T follicular helper cell (primary cell): ENCODE results near the gene C11orf21.
"Not testable (repeated sequence)": the region's sequence is repeated elsewhere in the genome, so short reads cannot be mapped to it uniquely, and the experiment has no call there.

Source experiments
- DNase-seq: peaks from one replicate; pipeline ENCODE4 v3.0.0-alpha.2; 2020; ENCODE audit warnings: low read depth
- total RNA-seq, 2 experiments: gene quantifications; one replicate each; lab custom pipeline; 2026; lab: John Stamatoyannopoulos, UW

C11orf21 gene
- total RNA-seq: 3.0 to 37.1 reads per million in 2 experiments

GRCh38 chr11:2301631-2302305 is at the start of gene C11orf21, which contains the start of gene TSPAN32:
Gene C11orf21, minus strand, starts transcription at chr11:2301918. Its CDS starts 110 bp downstream, at chr11:2301808.
Gene TSPAN32, plus strand, starts transcription at chr11:2302013. Its CDS starts 137 bp downstream, at chr11:2302150.
- DNase-seq: peak; percentile 20

DNA sequence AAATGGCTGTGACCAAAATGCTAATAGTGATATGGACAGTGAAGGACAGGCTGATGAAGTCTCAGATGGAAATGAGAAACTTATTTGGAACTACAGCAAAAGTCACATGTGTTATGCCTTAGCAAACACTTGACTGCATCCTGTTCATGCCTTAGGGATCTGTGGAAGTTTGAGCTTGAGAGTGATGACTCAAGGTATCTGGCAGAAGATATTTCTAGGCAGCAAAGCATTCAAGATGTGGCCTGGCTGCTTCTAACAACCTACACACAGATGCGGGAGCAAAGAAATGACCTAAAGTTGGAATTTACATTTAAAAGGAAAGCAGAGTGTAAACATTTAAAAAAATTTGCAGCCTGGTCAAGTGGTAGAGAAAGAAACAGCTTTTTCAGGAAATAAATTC is 47.3 kb upstream of the C11orf21 start:
- DNase-seq: no peak

- no peak for DNase-seq
These were observed 45.7 kb upstream of the C11orf21 start for GRCh38 chr11:2347308-2347830.

GRCh38 chr11:2346586-2347307 is 45.0 kb upstream of the C11orf21 start:
- DNase-seq: no peak

DNA sequence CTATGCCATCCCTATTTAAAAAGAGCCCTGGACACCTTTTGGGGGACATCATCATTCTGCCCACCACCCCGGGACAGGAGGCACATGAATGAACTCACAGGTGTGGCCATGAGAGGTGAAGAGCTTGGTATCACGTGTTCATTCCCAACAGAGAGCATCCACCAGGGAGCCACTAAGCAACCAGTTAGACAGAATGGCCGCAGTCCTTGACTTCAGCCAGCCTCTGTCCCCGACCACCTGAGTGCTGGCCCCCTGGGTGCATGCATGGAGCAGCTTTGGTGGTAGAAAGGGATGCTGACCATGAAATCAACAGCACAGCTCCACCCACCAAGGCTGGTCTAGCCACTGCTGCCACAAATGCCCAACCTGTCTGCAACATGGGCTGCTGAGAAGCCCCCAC is 44.3 kb upstream of the C11orf21 start:
- no peak for DNase-seq

DNA sequence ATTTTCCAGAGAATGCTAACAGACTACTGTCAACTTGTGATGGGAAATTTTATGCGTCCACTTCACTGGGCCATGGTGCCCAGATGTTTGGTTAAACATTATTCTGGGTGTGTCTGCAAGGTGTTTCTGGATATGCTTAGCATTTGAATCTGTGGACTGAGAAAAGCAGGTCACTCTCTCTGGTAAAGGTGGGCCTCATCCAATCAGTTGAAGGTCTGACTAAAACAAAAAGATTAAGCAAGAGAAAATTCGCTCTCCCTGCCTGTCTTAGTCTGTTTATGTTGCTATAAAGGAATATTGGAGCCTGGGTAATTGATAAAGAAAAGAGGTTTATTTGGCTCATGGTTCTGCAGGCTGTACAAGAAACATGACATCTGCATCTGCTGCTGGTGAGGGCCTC is 43.3 kb upstream of the C11orf21 start:
- no peak for DNase-seq

- no peak for DNase-seq
These were observed 41.8 kb upstream of the C11orf21 start for GRCh38 chr11:2343502-2343901.

DNA sequence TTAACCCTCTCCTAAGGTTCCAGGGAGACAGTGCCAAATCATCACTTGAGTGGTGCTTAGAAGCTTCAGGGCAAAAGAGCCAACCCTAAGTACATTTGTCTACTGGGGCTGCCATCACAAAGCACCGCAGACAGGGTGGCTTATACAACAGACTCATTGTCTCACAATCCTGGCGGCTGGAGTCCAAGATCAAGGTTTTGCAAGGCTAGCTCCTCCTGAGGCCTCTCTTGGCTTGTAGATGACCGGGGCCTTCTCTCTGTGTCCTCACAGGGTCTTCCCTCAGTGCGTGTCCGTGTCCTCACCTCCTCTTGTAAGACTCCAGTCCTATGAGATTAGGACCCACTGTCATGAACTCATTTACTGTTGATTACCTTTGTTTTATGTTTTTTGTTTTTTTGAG is 41.3 kb upstream of the C11orf21 start:
- DNase-seq: no peak

GRCh38 chr11:2342557-2342956 is 40.8 kb upstream of the C11orf21 start:
- no peak for DNase-seq

GRCh38 chr11:2338760-2339159 is 37.0 kb upstream of the C11orf21 start:
- not testable (repeated sequence) for DNase-seq

- DNase-seq: not testable (repeated sequence)
These were observed 33.6 kb upstream of the C11orf21 start for GRCh38 chr11:2335286-2335685.

- DNase-seq: not testable (repeated sequence)
These were observed 31.9 kb upstream of the C11orf21 start for GRCh38 chr11:2333486-2334205.

DNA sequence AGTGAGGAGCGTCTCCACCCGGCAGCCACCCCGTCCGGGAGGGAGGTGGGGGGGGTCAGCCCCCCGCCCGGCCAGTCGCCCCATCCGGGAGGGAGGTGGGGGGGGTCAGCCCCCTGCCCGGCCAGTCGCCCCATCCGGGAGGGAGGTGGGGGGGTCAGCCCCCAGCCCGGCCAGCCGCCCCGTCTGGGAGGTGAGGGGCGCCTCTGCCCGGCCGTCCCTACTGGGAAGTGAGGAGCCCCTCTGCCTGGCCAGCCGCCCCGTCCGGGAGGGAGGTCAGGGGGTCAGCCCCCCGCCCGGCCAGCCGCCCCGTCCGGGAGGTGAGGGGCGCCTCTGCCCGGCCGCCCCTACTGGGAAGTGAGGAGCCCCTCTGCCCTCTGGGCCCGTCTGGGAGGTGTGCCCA is 30.9 kb upstream of the C11orf21 start:
- not testable (repeated sequence) for DNase-seq

GRCh38 chr11:2331404-2331803 is 29.7 kb upstream of the C11orf21 start:
- DNase-seq: no peak

DNA sequence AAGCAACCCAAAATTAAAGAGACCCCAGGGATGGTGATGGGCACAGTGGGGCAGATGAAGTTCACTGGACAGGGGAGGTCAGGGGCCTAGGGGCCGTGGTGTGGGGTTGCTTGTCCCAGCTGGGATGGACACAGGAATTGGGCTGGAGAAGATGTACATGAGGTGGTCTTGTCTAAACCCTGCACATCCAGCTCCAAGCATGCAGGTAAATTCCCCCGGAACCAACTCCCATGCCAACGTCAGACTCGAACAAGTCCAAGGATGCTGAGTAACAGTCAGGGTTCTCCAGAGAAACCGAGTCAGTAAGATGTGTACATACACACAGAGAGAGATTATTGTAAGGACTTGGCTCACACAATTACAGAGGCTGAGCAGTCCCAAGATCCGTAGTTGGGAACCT is 29.0 kb upstream of the C11orf21 start:
- no peak for DNase-seq

GRCh38 chr11:2329551-2329950 is 27.8 kb upstream of the C11orf21 start:
- no peak for DNase-seq

GRCh38 chr11:2328656-2329354 is 27.1 kb upstream of the C11orf21 start:
- no peak for DNase-seq

DNA sequence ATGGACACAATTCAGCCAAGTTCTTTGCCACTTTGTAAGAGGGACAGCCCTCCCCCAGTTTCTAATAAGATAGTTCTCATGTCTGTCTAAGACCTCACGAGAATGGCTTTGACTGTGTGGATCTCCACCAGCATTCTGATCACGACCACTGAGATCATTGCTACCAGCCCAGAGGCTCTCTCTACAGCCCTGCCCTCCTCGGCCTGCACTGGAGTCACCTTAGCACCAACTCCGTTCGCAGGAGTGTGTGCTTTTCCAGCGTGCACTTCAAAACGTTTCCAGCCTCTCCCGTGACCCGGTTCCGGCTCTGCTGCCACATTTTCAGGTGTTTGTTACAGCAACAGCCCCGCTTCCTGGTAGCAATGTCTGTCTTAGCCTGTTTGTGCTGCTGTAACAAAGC is 26.3 kb upstream of the C11orf21 start:
- no peak for DNase-seq

GRCh38 chr11:2327032-2327431 is 25.3 kb upstream of the C11orf21 start:
- DNase-seq: no peak

DNA sequence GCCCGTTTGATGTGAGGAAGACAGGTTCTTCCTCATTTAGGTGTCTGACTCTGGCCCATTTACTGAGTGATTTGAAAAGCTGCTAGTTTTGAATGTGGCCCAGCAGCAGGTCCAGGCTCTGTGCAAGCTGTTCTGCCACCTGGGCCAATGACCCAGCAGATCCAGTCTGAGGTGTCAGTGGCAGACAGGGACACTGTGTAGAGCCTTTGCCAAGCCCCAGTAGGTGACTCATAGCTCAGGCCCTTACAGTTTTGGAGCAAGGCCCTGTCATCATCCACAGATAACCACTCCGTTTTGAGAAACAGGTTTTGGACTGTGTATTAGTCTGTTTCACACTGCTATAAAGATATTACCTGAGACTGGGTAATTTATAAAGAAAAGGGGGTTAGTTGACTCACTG is 24.0 kb upstream of the C11orf21 start:
- no peak for DNase-seq

DNA sequence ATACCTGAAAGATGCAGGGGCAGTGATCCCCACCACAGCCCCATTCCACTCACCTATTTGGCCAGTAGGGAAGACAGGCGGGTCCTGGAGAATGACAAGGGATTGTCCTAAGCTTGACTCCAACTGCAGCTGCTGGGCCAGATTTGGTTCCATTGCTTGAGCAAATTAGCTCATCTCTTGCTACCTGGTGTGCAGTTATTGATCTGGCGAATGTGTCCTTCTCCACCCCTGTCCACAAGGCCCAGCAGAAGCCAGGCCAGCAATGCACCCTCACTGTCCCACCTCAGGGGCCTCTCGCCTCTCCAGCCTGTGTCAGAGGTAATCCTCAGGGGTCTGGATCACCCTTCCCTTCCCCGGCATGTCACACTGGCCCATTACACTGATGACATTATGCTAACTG is 23.4 kb upstream of the C11orf21 start:
- DNase-seq: no peak

DNA sequence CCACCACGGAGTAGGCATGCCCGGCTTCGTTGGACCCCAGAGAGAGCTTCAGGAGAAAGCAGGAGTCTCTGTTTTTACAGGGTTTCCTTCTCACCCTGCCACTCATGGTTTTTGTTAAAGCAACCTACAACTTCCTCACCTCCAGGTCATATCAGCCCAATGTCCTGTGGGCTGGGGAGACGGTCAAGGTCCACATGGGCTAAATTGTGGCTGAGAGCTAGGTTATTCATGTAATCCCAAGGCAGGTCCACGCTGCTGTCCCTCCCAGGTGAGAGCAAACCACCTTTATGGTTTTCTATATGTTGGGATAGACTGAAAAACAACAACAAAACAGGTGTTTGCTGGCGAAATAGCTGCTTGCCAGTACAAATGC is 19.6 kb upstream of the C11orf21 start:
- DNase-seq: no peak
